CD4-positive, alpha-beta T cell treated with Interleukin-6 for 4 hours (primary cell): ENCODE data around the gene ATAD3A.
"Not testable (repeated sequence)": the region's sequence is repeated elsewhere in the genome, so short reads cannot be mapped to it uniquely, and the experiment has no call there.

Experiments used
- DNase-seq: peaks from one replicate; pipeline ENCODE4 v3.0.0-alpha.2; 2020; ENCODE audit warnings: mixed read lengths

ATAD3A gene

DNA sequence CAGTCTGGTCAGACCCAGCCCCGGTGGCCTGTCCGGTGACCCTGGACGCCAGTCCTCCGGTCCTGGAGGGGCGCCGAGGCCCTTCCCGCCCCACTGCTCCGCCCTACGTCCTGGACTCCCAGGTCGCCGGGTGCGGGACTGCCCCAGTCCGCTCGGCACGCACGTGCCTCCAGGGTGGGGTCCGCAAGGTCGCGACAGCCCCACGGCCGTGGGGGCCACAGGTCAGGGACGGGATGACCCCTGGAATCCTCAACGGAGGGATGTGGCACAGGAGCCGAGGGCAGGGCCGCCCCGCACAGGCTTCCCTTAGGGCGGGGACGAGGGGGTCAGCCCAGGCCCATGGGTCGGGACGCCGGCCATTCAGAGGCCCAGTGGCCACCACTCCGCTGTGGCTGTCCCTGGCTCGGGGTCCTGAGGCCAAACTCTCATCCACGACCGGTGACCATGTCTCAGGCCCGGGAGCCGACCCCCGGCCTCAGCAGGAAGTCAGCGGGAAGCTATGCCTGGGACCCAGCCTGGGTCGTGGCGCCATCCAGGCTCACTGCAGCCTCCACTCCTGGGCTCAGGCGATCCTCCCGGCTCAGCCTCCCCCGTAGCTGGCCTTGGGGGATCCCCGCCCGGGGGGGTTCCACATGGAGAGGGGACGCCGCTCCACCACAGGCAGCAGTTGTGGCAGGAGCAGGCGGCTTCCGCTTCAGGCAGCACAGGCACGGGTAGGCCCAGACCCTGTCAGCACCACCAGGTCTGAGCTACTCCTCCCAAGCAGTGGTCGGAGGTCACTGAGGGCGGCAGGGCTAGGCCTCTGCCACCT lies 29.1 kb downstream of the ATAD3A start:
- DNase-seq: no peak

DNA sequence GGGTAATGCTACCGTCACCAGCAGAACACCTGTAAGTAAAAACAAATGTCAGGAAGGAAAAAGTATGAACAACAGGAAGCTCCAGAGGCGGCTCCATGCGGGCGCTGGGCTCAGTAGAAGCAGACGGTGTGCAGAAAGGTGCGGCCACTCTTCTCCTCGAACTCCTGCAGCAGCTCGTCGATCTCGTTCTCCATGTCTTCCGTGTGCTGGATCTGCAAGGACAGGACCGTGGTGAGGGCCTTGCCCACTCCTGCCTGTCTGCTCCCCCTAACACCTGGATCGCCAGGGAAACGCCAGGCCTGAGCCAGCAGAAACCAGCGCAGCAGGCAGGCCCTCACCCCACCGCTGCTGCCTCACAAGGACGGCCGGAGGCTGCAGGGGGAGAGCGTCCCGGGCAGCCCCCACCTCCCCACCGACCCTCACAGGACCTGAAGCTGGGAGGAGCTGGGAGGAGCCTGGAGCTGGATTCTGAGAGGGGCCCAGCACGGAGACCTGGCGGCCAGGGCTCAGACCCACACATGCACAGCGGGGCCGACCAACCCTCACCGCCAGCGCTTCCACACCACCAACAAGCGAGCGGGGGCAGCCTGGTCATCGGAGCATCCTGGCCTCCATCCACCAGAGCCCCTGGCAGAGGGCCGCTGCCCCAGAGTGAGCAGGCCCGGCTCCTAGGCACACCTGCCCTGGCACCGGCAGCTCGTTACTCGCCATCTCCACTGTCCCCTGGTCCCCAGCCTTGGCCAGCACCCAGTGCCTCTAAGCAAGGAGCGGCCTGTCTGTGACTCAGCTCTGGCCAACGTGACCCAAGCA lies 30.2 kb downstream of the ATAD3A start:
- DNase-seq: no peak

DNA sequence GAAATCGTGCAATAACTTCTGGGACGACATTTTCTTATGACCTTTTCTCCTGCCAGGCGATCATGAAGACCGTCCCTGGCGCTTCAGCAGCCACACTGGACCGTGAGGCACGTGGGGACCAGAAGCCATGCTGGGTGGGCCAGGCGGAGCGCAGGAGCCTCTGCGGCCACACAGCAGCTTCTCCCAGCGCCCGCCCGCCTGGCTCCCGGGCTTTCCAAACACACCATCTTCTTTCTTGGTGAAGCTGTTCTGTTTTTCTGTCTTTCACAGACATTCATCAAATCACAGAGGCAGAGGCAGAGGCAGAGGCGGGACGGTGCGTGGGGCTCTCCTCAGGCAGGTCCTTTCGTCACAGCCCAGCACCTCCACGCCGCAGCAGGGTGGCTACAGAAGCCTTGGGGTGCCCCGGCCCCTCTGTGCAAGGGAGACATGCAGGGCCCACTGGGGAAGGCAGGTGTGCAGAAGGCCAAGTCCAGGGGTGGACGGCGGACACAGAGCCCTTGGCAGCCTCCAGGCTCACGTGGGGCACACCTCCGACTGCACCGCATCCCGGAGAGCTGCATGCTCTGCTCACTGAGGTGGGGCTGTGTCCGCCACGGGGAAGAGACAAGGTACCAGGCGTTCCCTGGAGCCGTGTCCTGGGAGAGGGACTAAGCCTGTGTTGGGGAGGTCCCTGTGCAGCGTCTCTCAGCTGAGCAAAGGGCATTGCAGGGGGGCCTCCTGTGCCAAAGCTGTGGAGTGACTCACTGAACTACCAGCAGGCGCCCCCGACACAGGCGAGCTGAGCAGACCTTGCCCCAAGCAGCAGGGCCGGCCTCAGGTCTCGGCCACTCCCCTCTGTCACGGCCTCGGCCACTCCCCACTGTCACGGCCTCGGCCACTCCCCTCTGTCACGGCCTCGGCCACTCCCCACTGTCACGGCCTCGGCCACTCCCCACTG lies 31.1 kb downstream of the ATAD3A start:
- no peak for DNase-seq

DNA sequence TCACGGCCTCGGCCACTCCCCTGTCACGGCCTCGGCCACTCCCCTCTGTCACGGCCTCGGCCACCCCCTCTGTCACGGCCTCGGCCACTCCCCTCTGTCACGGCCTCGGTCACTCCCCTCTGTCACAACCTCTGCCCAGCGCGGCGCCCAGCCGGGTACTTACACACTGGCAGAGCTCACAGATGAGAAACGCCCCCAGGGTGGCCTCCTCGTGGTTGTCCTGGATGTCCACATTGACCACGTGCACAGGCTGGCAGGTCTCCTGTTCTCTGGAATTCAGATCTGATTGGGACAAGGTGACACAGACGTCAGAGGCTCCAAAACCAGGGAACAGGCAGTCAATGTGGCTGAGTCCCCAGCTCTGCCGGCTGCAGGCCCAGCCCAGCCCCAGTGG lies 31.7 kb downstream of the ATAD3A start:
- DNase-seq: no peak

DNA sequence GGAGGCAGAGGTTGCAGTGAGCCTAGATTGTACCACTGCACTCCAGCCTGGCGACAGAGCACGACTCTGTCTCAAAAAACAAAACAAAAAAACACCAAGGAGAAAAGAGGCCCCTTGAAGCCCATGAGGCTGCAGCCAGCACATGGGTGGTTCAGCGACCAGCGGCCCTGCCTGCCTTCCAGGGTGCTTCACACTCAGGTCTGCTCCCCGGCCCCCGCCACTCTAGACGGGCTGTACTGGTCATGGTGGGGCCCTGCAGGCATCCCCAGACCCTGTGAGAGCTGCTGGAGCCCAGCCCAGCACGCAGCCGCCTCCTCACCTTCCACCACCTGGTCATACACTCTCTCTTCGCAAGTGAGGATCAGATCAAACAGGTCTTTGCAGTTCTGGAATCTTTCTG lies 32.6 kb downstream of the ATAD3A start:
- no peak for DNase-seq

DNA sequence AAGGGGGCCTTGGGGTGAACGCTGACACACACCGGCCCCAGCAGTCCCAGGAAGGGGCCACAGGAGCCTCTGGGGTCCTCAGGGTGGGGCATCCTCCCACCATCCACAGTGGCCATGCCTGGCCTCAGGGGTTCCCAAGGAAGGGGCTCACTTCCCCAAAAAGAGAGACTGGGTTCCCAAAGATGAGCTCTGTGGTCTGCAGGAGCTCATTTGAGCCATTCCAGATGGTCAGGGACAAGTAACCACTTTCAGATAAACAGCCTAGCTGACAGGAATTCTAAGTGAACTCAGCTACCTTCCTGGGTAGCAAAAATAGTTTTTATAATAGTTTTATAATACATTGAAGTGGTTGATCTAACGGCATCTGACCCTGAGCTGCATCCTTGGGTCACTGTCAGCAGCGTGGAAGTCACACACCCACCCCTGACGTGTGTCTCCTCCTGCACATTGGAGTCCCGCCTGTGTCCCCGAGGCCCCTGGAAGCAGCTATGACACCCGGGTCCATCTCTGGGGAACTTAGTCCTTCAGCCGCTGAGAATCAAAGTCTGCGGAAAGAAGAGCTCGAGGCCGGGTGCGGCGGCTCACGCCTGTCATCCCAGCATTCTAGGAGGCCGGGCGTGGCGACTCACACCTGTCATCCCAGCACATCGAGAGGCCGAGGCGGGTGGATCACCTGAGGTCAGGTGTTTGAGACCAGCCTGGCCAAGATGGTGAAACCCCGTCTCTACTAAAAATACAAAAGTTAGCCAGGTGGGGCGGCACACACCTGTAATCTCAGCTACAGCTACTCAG lies 34.2 kb downstream of the ATAD3A start:
- DNase-seq: no peak

DNA sequence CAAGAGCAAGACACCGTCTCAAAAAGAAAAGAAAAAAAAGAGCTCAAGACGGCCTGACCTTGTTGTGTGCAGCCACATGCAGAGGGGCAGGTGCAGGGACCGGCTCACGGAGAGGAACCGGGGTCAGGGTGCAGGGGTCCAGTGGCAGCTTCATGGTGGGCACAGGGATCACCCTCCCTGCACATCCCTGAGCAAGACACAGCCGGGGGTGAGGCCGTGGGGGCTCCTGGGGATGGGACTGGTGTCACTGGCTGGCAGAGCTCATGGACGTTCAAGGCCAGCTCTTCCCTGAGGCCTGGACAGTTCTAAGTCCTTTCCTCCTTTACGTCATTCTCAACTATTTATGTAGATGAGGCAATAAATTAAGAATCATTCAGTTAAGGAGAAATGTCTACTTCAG lies 35.0 kb downstream of the ATAD3A start:
- DNase-seq: no peak

DNA sequence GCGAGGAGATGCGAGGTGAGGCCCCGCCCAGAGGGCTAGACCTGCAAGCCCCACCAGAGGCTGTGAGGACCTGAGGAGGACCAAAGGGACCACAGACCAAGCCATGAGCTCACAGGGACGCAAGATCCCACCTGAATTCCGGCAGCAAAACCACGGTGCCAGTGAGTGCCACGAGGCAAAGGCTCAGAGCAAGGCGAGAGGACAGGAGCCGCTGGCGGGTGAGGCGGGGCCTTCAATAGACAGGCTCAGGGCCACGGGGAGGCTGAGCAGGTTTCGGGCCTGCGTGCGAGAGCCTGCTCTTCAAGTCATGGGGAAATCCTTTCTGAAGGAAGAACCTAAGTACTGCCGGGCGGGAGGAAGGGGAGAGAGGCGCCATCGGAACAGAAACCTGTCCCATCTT lies 35.5 kb downstream of the ATAD3A start:
- no peak for DNase-seq

DNA sequence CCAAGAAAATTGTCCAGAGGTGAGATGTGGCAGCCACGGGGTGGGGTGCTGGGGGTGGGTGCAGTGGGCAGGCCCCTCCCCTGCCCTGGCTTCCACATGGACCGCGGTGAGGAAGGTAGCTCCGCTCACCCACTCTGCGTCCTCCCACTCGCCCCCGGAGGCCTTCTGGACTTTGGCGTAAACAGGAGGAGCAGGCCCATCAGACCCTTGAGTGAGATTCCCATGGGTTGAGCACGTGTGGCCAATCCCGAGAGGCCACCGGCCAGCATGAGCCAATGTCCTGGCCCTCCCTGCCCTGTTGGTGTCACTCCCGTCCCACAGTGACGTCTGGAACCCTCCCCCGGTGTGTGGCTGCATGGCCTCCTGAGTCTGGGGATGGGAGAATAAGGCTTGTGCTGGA lies 36.6 kb downstream of the ATAD3A start:
- DNase-seq: no peak

DNA sequence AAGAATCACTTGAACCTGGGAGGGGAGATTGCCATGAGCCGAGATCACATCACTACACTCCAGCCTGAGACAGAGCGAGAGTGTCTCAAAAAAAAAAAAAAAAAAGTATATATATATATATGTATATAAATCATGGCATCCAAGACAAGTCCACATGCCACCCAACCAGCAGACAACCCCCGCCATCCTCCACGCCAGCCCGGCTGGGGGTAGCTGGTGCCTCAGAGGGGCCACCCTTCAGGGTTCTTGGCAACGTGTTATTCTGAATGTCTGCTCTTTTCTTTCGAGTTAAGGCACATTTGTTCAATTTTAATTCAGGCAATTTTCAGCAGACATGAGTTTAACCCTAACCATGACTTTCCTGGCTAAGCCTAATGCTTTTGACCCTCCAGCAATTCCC lies 38.1 kb downstream of the ATAD3A start:
- DNase-seq: no peak

DNA sequence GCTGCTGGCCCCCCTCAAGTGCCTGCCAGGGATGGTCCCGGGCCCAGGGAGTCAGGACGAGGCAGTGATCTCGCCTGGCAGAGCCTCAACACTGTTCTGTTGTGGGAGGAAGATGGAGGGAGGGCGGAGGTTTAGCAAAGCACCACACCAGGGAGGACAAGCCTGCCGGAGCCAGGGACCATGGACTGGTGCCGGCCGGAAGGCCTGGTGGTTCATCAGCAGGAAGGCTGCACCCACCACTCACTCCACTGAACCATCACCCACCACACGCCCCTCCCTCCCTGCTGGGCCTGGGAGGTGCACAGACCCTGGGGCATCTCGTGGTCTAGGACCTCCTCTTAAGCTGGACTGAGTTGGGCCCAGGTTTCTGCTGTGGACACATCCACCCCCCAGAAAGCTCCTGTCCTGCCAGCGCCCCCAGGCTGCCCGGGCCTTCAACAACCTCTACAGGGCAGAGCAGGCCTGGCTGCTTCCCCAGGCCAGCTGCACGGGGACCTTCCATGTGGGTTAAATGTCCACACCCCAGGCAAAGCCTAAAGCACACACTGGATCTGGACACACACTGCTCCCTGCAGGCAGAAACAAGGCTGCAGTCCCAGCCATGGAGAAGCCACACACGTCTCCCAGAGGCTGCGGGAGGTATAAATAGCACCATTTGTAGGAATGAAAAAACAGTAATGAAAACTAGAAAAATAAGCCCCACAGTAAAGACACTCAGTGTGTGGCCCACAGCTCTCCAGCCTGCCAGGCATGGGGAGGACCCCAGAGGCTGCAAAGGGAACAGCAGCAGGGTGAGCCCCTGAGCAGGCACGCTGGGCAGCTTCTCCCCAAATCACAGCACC lies 38.9 kb downstream of the ATAD3A start:
- DNase-seq: no peak

DNA sequence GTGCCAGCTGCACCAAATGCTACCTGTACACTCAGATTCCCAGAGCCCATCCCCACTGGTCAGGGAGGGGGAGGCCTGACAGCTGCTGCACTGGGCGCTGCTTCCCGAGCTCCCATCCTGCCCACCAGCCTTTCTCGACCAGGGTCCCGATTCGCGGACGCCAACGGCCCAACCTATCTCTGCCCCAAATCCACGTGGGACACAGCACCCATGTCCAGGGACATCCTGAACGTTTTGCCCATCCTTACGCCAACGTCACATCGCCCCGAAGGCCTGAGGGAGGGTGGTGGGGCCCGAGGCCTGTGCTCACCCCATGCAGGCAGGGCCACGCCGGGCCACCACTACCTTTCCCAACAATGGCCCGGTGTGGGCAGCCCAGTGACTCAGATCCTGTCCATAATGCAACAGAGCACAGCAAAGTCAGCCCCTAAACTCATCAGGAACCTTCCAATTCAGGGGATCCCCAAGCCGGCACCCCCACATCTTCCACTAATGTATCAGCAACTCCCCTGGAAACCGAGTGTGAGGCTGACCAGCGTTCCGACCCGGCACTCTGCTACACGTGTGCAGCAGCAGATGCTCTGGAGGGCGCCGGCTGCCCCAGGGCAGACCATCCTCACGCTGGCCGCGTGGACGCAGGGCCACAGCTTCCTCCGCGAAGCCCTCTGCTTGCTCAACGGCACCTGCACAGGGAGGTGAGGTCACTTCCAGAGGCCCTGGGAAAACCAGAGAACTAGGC lies 39.7 kb downstream of the ATAD3A start:
- no peak for DNase-seq

DNA sequence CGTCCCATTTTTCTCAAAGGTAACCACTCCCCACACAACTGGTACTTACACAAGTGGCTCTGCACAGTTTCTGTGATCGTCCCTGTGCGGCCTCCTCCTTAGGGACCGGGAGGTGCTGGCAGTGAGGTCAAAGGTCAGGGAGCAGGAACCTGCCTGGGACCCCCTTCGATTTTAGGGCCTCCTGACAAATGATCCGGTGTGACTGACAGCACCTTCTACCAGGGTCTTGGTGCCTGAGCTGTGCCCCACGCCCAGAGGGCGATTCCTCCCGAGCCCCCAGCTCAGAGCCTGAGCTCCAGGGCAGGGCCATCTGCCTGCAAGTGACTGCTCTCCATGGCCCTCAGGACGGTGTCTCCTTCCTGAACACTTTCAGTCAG lies 40.3 kb downstream of the ATAD3A start:
- DNase-seq: no peak

DNA sequence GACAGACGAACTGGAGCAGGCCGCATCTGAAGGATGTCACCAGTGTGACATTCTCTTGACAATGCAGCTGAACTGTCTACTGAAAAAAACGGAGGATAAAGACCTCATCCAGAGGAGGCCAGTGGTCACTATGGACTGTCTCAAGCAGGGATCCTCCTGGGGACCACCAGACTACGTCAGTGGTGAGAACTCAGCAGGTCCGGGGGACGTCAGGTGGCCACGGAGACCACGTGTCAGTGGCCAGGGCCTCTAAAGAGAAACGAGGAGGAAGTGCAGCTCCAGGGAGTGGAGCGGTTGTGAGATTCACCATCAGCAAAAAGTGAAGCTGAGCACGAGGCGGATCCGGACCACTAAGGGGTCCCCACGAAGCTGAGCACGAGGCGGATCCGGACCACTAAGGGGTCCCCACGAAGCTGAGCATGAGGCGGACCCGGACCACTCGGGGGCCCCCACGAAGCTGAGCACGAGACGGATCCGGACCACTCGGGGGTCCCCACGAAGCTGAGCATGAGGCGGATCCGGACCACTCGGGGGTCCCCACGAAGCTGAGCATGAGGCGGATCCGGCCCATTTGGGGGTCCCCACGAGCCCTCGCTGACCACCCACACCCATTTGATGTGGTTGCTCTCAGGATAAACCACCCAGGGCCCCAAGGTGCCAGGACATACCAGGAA lies 42.0 kb downstream of the ATAD3A start:
- DNase-seq: no peak

DNA sequence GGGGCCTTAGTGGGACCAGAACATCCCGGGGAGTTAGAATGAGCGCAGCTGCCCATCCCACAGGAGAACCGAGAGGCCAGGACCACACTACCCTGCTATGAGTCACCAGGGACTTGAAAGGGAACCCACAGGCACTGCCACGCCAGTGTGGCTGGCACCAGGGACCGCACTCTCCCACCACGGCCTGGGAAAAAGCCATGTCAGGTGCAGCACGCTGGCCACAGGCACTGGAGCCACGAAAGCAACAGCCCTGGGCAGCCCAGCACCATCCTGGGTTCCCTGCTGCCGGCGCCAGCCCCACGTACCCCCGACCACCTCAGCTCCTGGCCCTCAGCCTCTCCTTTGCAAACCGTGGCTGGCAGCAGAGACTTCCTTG lies 42.6 kb downstream of the ATAD3A start:
- no peak for DNase-seq

DNA sequence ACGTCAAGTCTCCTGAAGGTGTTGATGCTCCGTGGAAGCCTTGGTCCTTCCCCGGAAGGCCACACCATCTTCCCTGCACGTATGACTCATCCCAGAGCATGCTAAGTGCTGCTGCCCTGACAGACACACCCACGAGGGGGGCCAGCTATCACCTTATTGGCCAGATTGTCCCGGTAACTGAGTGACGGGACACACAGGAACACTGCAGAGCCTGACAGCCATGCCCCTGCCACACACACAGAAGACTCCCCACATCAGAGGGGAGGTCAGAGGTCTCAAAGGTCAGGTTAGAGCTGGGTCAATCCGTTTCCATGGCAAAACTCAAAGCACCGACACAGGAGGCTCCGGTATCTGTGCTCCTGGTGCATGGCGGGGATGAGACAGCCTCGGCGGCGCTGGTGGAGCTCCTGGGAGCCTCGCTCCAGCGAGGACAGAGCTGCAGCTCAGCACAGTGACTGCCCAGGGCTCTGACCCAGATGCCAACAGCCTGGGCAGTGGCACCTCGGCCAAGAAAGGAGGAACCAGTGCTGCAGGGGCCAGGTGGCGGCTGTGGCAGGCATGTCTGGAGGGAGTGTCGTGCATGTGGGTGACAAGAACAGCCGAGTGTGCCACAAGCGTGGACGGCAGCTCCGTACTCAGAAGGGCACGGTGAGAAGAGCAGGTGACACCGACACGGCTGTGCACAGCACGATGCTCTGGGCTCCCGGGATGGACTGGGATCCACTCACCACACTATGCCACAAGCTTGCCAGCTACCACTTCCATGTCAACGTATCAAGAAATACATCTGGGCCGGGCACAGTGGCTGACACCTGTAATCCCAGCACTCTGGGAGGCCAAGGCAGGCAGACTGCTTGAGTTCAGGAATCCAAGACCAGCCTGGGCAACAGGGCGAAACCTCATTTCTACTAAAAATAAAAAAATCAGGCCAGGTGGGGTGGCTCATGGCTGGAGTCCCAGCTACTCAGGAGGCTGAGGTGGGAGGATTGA lies 43.3 kb downstream of the ATAD3A start:
- no peak for DNase-seq

DNA sequence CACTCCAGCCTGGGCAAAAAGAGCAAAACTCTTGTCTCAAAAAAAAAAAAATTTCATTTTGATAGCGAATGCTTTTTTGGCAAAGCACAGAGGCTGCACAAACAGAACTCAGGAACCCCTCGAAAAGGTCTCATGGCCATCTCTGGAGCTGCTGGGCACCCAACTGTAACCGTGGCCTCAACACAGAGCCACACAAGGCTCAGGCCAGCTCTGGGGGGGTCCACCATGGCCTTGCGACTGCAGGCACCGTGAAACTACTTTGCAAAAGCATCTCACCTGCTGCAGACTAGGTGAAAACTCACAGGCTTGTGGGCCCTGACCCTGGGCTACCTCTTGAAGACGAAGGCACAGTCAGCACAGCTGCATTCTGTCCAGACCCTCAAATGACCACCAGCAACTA lies 44.5 kb downstream of the ATAD3A start:
- no peak for DNase-seq

DNA sequence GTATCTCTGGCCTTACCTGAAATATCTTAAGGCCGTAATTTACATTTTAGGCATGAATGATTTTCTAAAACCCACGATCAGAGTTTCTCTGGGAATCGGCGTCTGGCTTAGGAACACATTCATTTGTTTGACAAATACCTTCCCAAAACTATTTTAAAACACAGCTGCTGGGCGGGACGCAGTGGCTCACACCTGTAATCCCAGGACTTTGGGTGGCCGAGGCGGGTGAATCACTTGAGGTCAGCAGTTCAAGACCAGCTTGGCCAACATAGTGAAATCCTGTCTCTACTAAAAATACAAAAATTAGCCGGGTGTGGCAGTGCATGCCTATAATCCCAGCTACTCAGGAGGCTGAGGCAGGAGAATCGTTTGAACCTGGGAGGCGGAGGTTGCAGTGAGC lies 45.0 kb downstream of the ATAD3A start:
- not testable (repeated sequence) for DNase-seq

DNA sequence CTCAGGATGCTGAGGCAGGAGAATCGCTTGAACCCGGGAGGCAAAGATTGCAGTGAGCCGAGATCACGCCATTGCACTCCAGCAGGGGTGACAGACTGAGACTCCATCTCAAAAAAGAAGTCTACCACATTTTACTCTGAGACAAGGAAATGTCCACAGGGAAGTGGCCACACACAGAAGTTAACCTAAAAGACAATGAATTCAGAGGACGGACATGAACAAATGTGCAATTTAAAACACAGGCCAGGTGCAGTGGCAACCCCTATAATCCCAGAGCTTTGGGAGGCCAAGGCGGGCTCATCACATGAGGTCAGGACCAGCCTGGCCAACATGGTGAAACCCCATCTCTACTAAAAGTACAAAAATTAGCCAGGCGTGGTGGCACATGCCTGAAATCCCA lies 45.7 kb downstream of the ATAD3A start:
- DNase-seq: not testable (repeated sequence)
